Brain pericyte (primary cell): ENCODE data around the gene PTPRO.

Experiments used
- DNase-seq: peaks from one replicate; pipeline ENCODE4 v3.0.0-alpha.2; 2012; ENCODE audit warnings: low read depth, low spot score

The PTPRO gene

GRCh38 chr12:15322164-15323061 is at the start of gene PTPRO:
Gene PTPRO (plus strand): TSS chr12:15322508.
- no peak for DNase-seq

- DNase-seq, result no peak
These were observed 48.4 kb upstream of the PTPRO start for GRCh38 chr12:15273896-15274295.

- no peak for DNase-seq
These were observed 47.7 kb upstream of the PTPRO start for GRCh38 chr12:15274561-15274967.

- DNase-seq, result peak; percentile 13
These were observed 46.1 kb upstream of the PTPRO start for GRCh38 chr12:15276088-15276698.

GRCh38 chr12:15278816-15279658 is 43.3 kb upstream of the PTPRO start:
- no peak for DNase-seq

- DNase-seq, result no peak
These were observed 41.4 kb upstream of the PTPRO start for GRCh38 chr12:15280930-15281329.

- no peak for DNase-seq
These were observed 33.1 kb upstream of the PTPRO start for GRCh38 chr12:15289192-15289591.

- no peak for DNase-seq
These were observed 28.6 kb upstream of the PTPRO start for GRCh38 chr12:15293731-15294130.

- no peak for DNase-seq
These were observed 22.4 kb upstream of the PTPRO start for GRCh38 chr12:15299947-15300346.

GRCh38 chr12:15304296-15304695 is 18.0 kb upstream of the PTPRO start:
- DNase-seq, result no peak

- DNase-seq, result no peak
These were observed 15.7 kb upstream of the PTPRO start for GRCh38 chr12:15306605-15307004.

GRCh38 chr12:15307079-15307478 is 15.2 kb upstream of the PTPRO start:
- DNase-seq, result no peak

- DNase-seq, result no peak
These were observed 3.5 kb upstream of the PTPRO start for GRCh38 chr12:15318841-15319240.

GRCh38 chr12:15320881-15321280 is 1.4 kb upstream of the PTPRO start:
- DNase-seq, result no peak

GRCh38 chr12:15323480-15323879 is 1.2 kb downstream of the PTPRO start:
- no peak for DNase-seq

- DNase-seq, result no peak
These were observed 7.6 kb downstream of the PTPRO start for GRCh38 chr12:15329891-15330290.

- DNase-seq, result no peak
These were observed 11.9 kb downstream of the PTPRO start for GRCh38 chr12:15334225-15334624.

GRCh38 chr12:15335959-15336358 is 13.7 kb downstream of the PTPRO start:
- no peak for DNase-seq

- no peak for DNase-seq
These were observed 14.7 kb downstream of the PTPRO start for GRCh38 chr12:15336768-15337553.

GRCh38 chr12:15341371-15341770 is 19.1 kb downstream of the PTPRO start:
- DNase-seq, result no peak

- DNase-seq, result no peak
These were observed 22.3 kb downstream of the PTPRO start for GRCh38 chr12:15344561-15344960.
